ENCODE results near the gene URB1.
"Not testable (repeated sequence)": the region's sequence is repeated elsewhere in the genome, so short reads cannot be mapped to it uniquely, and the experiment has no call there.

The URB1 gene

GRCh38 chr21:32377506-32377905 lies 15.3 kb downstream of the URB1 start:
- no peak for DNase-seq (ENCODE audit: low read depth, low spot score)

- no peak for DNase-seq (ENCODE audit: low read depth, low spot score)
Observed at GRCh38 chr21:32372755-32373154, 20.1 kb downstream of the URB1 start.

- DNase-seq (ENCODE audit: low read depth, low spot score): no peak
Observed at GRCh38 chr21:32371913-32372314, 20.9 kb downstream of the URB1 start.

- DNase-seq (ENCODE audit: low read depth, low spot score): no peak
Observed at GRCh38 chr21:32370998-32371766, 21.6 kb downstream of the URB1 start.

- DNase-seq (ENCODE audit: low read depth, low spot score): not testable (repeated sequence)
Observed at GRCh38 chr21:32368961-32369360, 23.9 kb downstream of the URB1 start.

- DNase-seq (ENCODE audit: low read depth, low spot score): no peak
Observed at GRCh38 chr21:32368386-32368785, 24.4 kb downstream of the URB1 start.

GRCh38 chr21:32367158-32367557 lies 25.7 kb downstream of the URB1 start:
- DNase-seq (ENCODE audit: low read depth, low spot score): no peak

GRCh38 chr21:32366191-32366590 lies 26.6 kb downstream of the URB1 start:
- no peak for DNase-seq (ENCODE audit: low read depth, low spot score)

- peak; percentile 8 for DNase-seq (ENCODE audit: low read depth, low spot score)
Observed at GRCh38 chr21:32364796-32365195, 28.0 kb downstream of the URB1 start.

GRCh38 chr21:32364387-32364786 lies 28.4 kb downstream of the URB1 start:
- no peak for DNase-seq (ENCODE audit: low read depth, low spot score)

- DNase-seq (ENCODE audit: low read depth, low spot score): no peak
Observed at GRCh38 chr21:32360401-32360975, 32.3 kb downstream of the URB1 start.

- DNase-seq (ENCODE audit: low read depth, low spot score): no peak
Observed at GRCh38 chr21:32359719-32360260, 33.0 kb downstream of the URB1 start.

GRCh38 chr21:32356874-32357395 lies 35.9 kb downstream of the URB1 start:
- DNase-seq (ENCODE audit: low read depth, low spot score): no peak

- no peak for DNase-seq (ENCODE audit: low read depth, low spot score)
Observed at GRCh38 chr21:32353002-32353711, 39.7 kb downstream of the URB1 start.

GRCh38 chr21:32352526-32352925 lies 40.3 kb downstream of the URB1 start:
- DNase-seq (ENCODE audit: low read depth, low spot score): no peak

GRCh38 chr21:32351428-32351827 lies 41.4 kb downstream of the URB1 start:
- peak; percentile 60 for DNase-seq (ENCODE audit: low read depth, low spot score)

GRCh38 chr21:32350981-32351380 lies 41.8 kb downstream of the URB1 start:
- no peak for DNase-seq (ENCODE audit: low read depth, low spot score)

GRCh38 chr21:32350211-32350980 lies 42.4 kb downstream of the URB1 start:
- no peak for DNase-seq (ENCODE audit: low read depth, low spot score)

- DNase-seq (ENCODE audit: low read depth, low spot score): no peak
Observed at GRCh38 chr21:32349333-32349944, 43.4 kb downstream of the URB1 start.

GRCh38 chr21:32348604-32349332 lies 44.0 kb downstream of the URB1 start:
- DNase-seq (ENCODE audit: low read depth, low spot score): no peak

Data from ELF-1 (cell line).